Loucy (cell line): ENCODE results near the gene UQCRC1.

Experiments used
- H2AFZ ChIP-seq: fragments of 200-600 bp; sonication (generic); 2 replicates; pipeline ENCODE4 v1.6.0; 2016; ENCODE audit warnings: antibody characterized with exemption, mild to moderate bottlenecking, low read length, moderate library complexity
- H3F3A ChIP-seq: fragments of 200-600 bp; 2 replicates; pipeline ENCODE4 v1.6.0; 2016; ENCODE audit warnings: antibody characterized with exemption, low read depth, mild to moderate bottlenecking
- H3K27me3 ChIP-seq: fragments of 200-600 bp; sonication (generic); 2 replicates; pipeline ENCODE4 v1.6.1; 2014; ENCODE audit warnings: low read length, mild to moderate bottlenecking; ENCODE audit not compliant: insufficient read depth, poor library complexity, severe bottlenecking
- H3K36me3 ChIP-seq: fragments of 200-600 bp; sonication (generic); 2 replicates; pipeline ENCODE4 v1.6.1; 2016; ENCODE audit warnings: low read length; ENCODE audit not compliant: insufficient read depth
- H3K4me1 ChIP-seq: fragments of 200-600 bp; sonication (generic); 2 replicates; pipeline ENCODE4 v1.5.1; 2014; ENCODE audit warnings: low read length, mild to moderate bottlenecking; ENCODE audit not compliant: insufficient read depth, poor library complexity, severe bottlenecking
- H3K4me2 ChIP-seq: fragments of 200-600 bp; sonication (generic); 2 replicates; pipeline ENCODE4 v1.6.0; 2014; ENCODE audit warnings: antibody characterized with exemption, low read length, low read depth, mild to moderate bottlenecking; ENCODE audit not compliant: poor library complexity, severe bottlenecking
- H3K4me3 ChIP-seq: fragments of 200-600 bp; sonication (generic); 2 replicates; pipeline ENCODE4 v1.5.1; 2014; ENCODE audit warnings: low read length, mild to moderate bottlenecking, mixed read lengths; ENCODE audit not compliant: poor library complexity, severe bottlenecking
- H3K79me2 ChIP-seq: fragments of 200-600 bp; sonication (generic); 2 replicates; pipeline ENCODE4 v1.6.1; 2014; ENCODE audit warnings: low read length; ENCODE audit not compliant: insufficient read depth
- H3K9ac ChIP-seq: fragments of 200-600 bp; sonication (generic); 2 replicates; pipeline ENCODE4 v1.6.0; 2014; ENCODE audit warnings: mild to moderate bottlenecking, low read depth, low read length, moderate library complexity; ENCODE audit not compliant: poor library complexity, severe bottlenecking
- H3K9me2 ChIP-seq: fragments of 200-600 bp; sonication (generic); replicated peaks from 2 replicates; pipeline ENCODE4 v1.6.1; 2016; ENCODE audit warnings: low read depth, low read length, mixed read lengths
- H3K9me3 ChIP-seq: fragments of 200-600 bp; sonication (generic); 2 replicates; pipeline ENCODE4 v1.6.1; 2014; ENCODE audit warnings: mild to moderate bottlenecking, antibody characterized with exemption, low read length, low read depth; ENCODE audit not compliant: insufficient read depth
- H4K20me1 ChIP-seq: fragments of 200-600 bp; sonication (generic); 2 replicates; pipeline ENCODE4 v1.6.0; 2014; ENCODE audit warnings: antibody characterized with exemption, low read length, mild to moderate bottlenecking; ENCODE audit not compliant: insufficient read depth, poor library complexity, severe bottlenecking
- EZH2phosphoT487 ChIP-seq: fragments of 200-600 bp; IDR thresholded peaks from 2 replicates; pipeline ENCODE4 v1.6.1; 2018; ENCODE audit warnings: antibody characterized with exemption, mild to moderate bottlenecking, moderate library complexity, borderline replicate concordance
- TF ChIP-seq, protein P1 (sequence below): fragments of 200-600 bp; sonication (generic); conservative IDR thresholded peaks from 2 replicates; pipeline ENCODE4 v1.5.1; 2014; ENCODE audit warnings: mild to moderate bottlenecking, antibody characterized with exemption, low read length

Gene UQCRC1

DNA sequence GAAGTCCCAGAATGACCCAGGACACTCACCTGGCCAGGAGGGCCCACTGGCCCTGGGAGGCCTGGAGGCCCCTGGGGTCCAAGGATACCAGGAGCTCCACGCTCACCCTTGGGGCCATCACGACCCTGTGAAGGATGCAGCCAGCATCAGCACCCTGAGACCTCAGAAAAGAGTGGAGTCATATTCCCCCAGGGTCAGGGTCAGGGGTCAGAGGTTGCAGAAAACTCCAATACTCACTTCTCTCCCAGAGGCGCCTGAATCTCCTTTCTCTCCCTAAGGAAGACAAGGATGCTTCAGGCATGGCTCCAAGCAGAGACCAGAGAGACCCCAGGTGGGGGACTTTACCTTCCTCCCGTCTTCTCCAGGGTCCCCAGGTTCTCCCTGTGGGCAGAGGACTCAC, 32.8 kb downstream of the UQCRC1 start:
- Histone ChIP-seq H3K79me2 (no peaks in the 10 kb centered on the region), H3K4me1 (no peaks in the 10 kb centered on the region), H2AFZ (no peak overlapping the region), H3K27me3 (no peaks in the 10 kb centered on the region), H3K9ac (no peak overlapping the region), H3F3A (no peaks in the 10 kb centered on the region), H3K36me3 (no peaks in the 10 kb centered on the region), H3K9me3 (no peaks in the 10 kb centered on the region), H3K4me2 (no peak overlapping the region), H3K4me3 (no peak overlapping the region), H4K20me1 (no peaks in the 10 kb centered on the region), H3K9me2 (no peaks in the 10 kb centered on the region)
- TF ChIP-seq, protein P1, sequence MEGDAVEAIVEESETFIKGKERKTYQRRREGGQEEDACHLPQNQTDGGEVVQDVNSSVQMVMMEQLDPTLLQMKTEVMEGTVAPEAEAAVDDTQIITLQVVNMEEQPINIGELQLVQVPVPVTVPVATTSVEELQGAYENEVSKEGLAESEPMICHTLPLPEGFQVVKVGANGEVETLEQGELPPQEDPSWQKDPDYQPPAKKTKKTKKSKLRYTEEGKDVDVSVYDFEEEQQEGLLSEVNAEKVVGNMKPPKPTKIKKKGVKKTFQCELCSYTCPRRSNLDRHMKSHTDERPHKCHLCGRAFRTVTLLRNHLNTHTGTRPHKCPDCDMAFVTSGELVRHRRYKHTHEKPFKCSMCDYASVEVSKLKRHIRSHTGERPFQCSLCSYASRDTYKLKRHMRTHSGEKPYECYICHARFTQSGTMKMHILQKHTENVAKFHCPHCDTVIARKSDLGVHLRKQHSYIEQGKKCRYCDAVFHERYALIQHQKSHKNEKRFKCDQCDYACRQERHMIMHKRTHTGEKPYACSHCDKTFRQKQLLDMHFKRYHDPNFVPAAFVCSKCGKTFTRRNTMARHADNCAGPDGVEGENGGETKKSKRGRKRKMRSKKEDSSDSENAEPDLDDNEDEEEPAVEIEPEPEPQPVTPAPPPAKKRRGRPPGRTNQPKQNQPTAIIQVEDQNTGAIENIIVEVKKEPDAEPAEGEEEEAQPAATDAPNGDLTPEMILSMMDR: no peak
- TF ChIP-seq EZH2phosphoT487: no peak

DNA sequence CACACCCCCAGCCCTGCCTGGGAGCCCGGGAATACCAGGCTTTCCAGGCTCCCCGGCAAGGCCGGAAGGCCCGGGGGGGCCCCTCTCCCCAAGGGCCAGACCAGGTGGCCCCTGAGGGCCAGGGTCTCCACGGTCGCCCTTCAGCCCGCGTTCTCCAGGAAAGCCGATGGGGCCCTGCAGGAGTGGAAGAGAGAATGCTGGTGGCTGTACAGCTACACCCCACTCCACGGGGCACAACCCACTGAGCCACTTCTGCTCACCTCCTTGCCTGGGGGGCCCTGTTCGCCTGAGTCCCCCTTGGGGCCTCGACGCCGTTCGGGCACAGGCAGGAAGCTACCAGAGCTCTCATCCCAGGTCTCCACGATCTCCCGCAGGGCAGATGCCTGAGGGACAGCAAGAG, 34.1 kb downstream of the UQCRC1 start:
- no peak overlapping the region for H3K4me3 ChIP-seq
- no peaks in the 10 kb centered on the region for H3K9me3 ChIP-seq
- H3K79me2 ChIP-seq: no peaks in the 10 kb centered on the region
- H3K9me2 ChIP-seq: no peaks in the 10 kb centered on the region
- H3K27me3 ChIP-seq: no peaks in the 10 kb centered on the region
- no peaks in the 10 kb centered on the region for H3F3A ChIP-seq
- no peak overlapping the region for H3K9ac ChIP-seq
- TF ChIP-seq EZH2phosphoT487: no peak
- TF ChIP-seq, protein P1: no peak
- no peak overlapping the region for H3K4me2 ChIP-seq
- no peaks in the 10 kb centered on the region for H4K20me1 ChIP-seq
- H3K4me1 ChIP-seq: no peaks in the 10 kb centered on the region
- H2AFZ ChIP-seq: no peak overlapping the region
- H3K36me3 ChIP-seq: no peaks in the 10 kb centered on the region

DNA sequence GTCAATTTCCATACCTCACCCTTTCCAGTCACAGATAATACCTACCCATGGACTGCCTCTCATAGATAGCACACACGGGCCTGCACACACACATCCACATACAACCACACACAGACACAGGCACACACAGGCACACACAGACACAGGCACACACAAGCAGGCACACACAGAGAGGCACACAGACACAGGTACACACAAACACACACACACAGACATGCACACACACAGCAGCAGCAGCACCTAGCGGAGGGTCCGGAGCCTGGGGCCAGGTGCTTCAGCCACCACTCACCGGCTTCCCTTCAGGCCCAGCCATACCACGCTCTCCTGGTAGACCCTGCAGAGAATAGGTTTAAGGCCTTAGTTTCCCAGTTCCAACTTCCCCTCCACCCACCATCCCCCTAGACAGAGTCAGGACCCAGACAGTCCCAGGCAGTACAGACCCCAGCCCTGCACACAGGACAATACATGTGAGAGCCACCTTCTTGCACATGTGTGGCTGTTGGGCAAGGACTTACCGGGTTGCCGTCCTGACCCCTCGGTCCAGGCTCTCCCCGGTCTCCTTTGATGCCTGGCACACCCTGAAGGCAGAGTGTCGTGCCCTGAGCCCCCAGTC, 35.4 kb downstream of the UQCRC1 start:
- Histone ChIP-seq H3K4me3 (no peak overlapping the region), H3K4me1 (no peaks in the 10 kb centered on the region), H3F3A (no peaks in the 10 kb centered on the region), H3K9me3 (no peaks in the 10 kb centered on the region), H3K79me2 (no peaks in the 10 kb centered on the region), H3K27me3 (no peaks in the 10 kb centered on the region), H2AFZ (no peak overlapping the region), H3K4me2 (no peak overlapping the region), H3K9ac (no peak overlapping the region), H4K20me1 (no peaks in the 10 kb centered on the region), H3K36me3 (no peaks in the 10 kb centered on the region), H3K9me2 (no peaks in the 10 kb centered on the region)
- no peak for TF ChIP-seq EZH2phosphoT487
- TF ChIP-seq, protein P1: no peak
